T-helper 2 cell (primary cell): ENCODE measurements around the gene FSD1.

Experiments used
- DNase-seq, 5 experiments: peaks; one replicate each; pipeline versions ENCODE4 v3.0.0 to v3.0.0-alpha.2; 2012 to 2022

Gene FSD1

GRCh38 chr19:4320419-4320818 is 16.0 kb downstream of the FSD1 start:
- DNase-seq = no peak

GRCh38 chr19:4322942-4323665 is 18.7 kb downstream of the FSD1 start:
- no peak for DNase-seq

GRCh38 chr19:4323692-4324091 is 19.3 kb downstream of the FSD1 start:
- DNase-seq = no peak

- DNase-seq = no peak
Observed at GRCh38 chr19:4324228-4324627, 19.8 kb downstream of the FSD1 start.

- DNase-seq = no peak
Observed at GRCh38 chr19:4326215-4326836, 21.9 kb downstream of the FSD1 start.

GRCh38 chr19:4326837-4327251 is 22.4 kb downstream of the FSD1 start:
- DNase-seq = peak in 1 of 5 experiments; percentile 22

GRCh38 chr19:4327252-4327876 is 23.0 kb downstream of the FSD1 start:
- DNase-seq = peak; percentile 39 to 65 (median 48)

- no peak for DNase-seq
Observed at GRCh38 chr19:4327877-4328242, 23.5 kb downstream of the FSD1 start.

GRCh38 chr19:4328243-4328990 is 24.0 kb downstream of the FSD1 start:
- DNase-seq = peak; percentile 80 to 96 (median 87)

- DNase-seq = peak in 1 of 5 experiments; percentile 24
Observed at GRCh38 chr19:4328991-4329681, 24.7 kb downstream of the FSD1 start.

GRCh38 chr19:4329858-4330257 is 25.5 kb downstream of the FSD1 start:
- no peak for DNase-seq

- no peak for DNase-seq
Observed at GRCh38 chr19:4334929-4335570, 30.7 kb downstream of the FSD1 start.

GRCh38 chr19:4337906-4338440 is 33.6 kb downstream of the FSD1 start:
- DNase-seq = peak in 1 of 5 experiments; percentile 22

GRCh38 chr19:4338441-4339355 is 34.3 kb downstream of the FSD1 start, which contains the start of gene STAP2:
STAP2 (minus strand) TSS chr19:4338827; CDS start chr19:4338753, 74 bp downstream.
- peak in 1 of 5 experiments; percentile 51 for DNase-seq

- DNase-seq = no peak
Observed at GRCh38 chr19:4342314-4342614, 37.9 kb downstream of the FSD1 start.

- DNase-seq = peak; percentile 74 to 100 (median 90)
Observed at GRCh38 chr19:4342615-4343369, 38.4 kb downstream of the FSD1 start.

- DNase-seq = peak; percentile 83 to 92 (median 91)
Observed at GRCh38 chr19:4343370-4344307, 39.2 kb downstream of the FSD1 start, which contains the start of gene MPND. MPND (plus strand) TSS chr19:4343562; CDS start chr19:4343594, 32 bp downstream.

- DNase-seq = no peak
Observed at GRCh38 chr19:4345342-4346019, 41.1 kb downstream of the FSD1 start.
